Activated CD8-positive, alpha-beta T cell treated with anti-CD3 and anti-CD28 coated beads for 36 hours (primary cell): Measurements from ENCODE around the gene MGAT4C. TPM values are rescaled to one million over a fixed set of nuclear protein-coding genes. Genes with fewer than 3 reads are reported as not detected.

Experiments used
- ATAC-seq: fragments of 200-7000 bp; cut with Tn5 transposase; one replicate; pipeline ENCODE4 v1.10.0; 2021; ENCODE audit warnings: mild to moderate bottlenecking, moderate library complexity
- CTCF ChIA-PET: fragments of 350-600 bp; sonication (Branson Sonifier 250); formaldehyde crosslinking; loops from one replicate; lab custom pipeline; 2021; ENCODE audit warnings: antibody characterized with exemption; lab: Charles Lee
- POLR2A ChIA-PET: fragments of 350-600 bp; sonication (Branson Sonifier 250); formaldehyde crosslinking; loops from one replicate; lab custom pipeline; 2021; ENCODE audit warnings: antibody characterized with exemption; lab: Charles Lee
- DNase-seq: peaks from one replicate; pipeline ENCODE4 v3.0.0-alpha.2; 2020
- H3K27ac Mint-ChIP-seq: one replicate; pipeline ENCODE4 v1.8.0; 2021; ENCODE audit warnings: mild to moderate bottlenecking, mixed read lengths
- H3K27me3 Mint-ChIP-seq: one replicate; pipeline ENCODE4 v1.8.0; 2021; ENCODE audit warnings: mixed read lengths
- H3K36me3 Mint-ChIP-seq: one replicate; pipeline ENCODE4 v1.8.0; 2021; ENCODE audit warnings: low read depth, mixed read lengths
- H3K4me1 Mint-ChIP-seq: one replicate; pipeline ENCODE4 v1.8.0; 2021; ENCODE audit warnings: low read depth, mixed read lengths
- H3K4me3 Mint-ChIP-seq: one replicate; pipeline ENCODE4 v1.8.0; 2021; ENCODE audit warnings: mild to moderate bottlenecking, moderate library complexity, mixed read lengths
- H3K9me3 Mint-ChIP-seq: one replicate; pipeline ENCODE4 v1.8.0; 2021; ENCODE audit warnings: mixed read lengths
- CTCF ChIP-seq: fragments of 200-600 bp; IDR thresholded peaks from one replicate; pipeline ENCODE4 v1.8.0; 2022; ENCODE audit warnings: antibody characterized with exemption, mild to moderate bottlenecking
- intact Hi-C: fragments of 100-400 bp; cut with micrococcal nuclease; formaldehyde crosslinking; loops from one replicate; pipeline ENCODE4 v1.10.0; 2022
- total RNA-seq, 2 experiments: library from RNA; stranded (reverse); gene quantifications; one replicate each; pipeline ENCODE4 v1.2.3, GENCODE V29; 2021

Gene MGAT4C
- total RNA-seq, 2 experiments from 2014 or later: not detected

- no peak for DNase-seq
- intact Hi-C loops: no loop called here
- Mint-ChIP-seq H3K27ac (no peak overlapping the region), H3K9me3 (no peaks in the 10 kb centered on the region), H3K4me1 (no peaks in the 10 kb centered on the region), H3K4me3 (no peak overlapping the region), H3K27me3 (no peaks in the 10 kb centered on the region), H3K36me3 (no peaks in the 10 kb centered on the region)
- CTCF ChIA-PET: no interaction called here
- no peak for ATAC-seq
- POLR2A ChIA-PET: no interaction called here
- TF ChIP-seq CTCF: no peak
Measured at GRCh38 chr12:86057092-86057845, 198.9 kb downstream of the MGAT4C start.

- TF ChIP-seq CTCF: no peak
- ATAC-seq (no peak), DNase-seq (no peak)
- intact Hi-C loops: no loop called here
- ChIA-PET CTCF (no interaction called here), POLR2A (no interaction called here)
- no peak overlapping the region for H3K4me3 Mint-ChIP-seq
- no peaks in the 10 kb centered on the region for H3K36me3 Mint-ChIP-seq
- no peak overlapping the region for H3K27ac Mint-ChIP-seq
- H3K9me3 Mint-ChIP-seq: peaks cover 2% of the 10 kb centered on the region
- H3K27me3 Mint-ChIP-seq: no peaks in the 10 kb centered on the region
- no peaks in the 10 kb centered on the region for H3K4me1 Mint-ChIP-seq
Measured at GRCh38 chr12:86052921-86053320, 203.3 kb downstream of the MGAT4C start.

DNA sequence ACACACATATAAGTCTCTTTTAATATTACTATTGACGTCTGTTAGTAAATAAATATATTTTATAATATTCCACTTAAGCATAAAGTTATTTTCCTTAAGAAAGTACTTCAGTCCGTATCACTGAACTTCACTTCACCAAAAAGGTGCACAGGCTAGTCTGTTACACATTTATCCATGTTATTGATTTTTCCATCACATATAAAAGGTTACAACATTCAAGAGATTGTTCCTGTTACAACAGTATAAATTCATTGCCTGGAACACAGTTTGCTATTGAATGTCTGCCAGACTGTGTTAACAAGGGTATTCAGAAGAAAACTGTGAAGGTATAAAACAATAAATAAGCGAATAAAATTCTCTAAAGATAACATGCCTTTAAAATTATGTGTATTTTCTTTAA lies 206.2 kb downstream of the MGAT4C start:
- Mint-ChIP-seq H3K27me3 (no peaks in the 10 kb centered on the region), H3K4me3 (no peak overlapping the region), H3K4me1 (no peaks in the 10 kb centered on the region), H3K36me3 (no peaks in the 10 kb centered on the region), H3K27ac (no peak overlapping the region), H3K9me3 (peaks cover 2% of the 10 kb centered on the region)
- ChIA-PET POLR2A (no interaction called here), CTCF (no interaction called here)
- no peak for TF ChIP-seq CTCF
- DNase-seq: no peak
- intact Hi-C loops: no loop called here
- no peak for ATAC-seq

- no peak for TF ChIP-seq CTCF
- ChIA-PET POLR2A (no interaction called here), CTCF (no interaction called here)
- Mint-ChIP-seq H3K27me3 (no peaks in the 10 kb centered on the region), H3K36me3 (no peaks in the 10 kb centered on the region), H3K4me3 (no peak overlapping the region), H3K9me3 (peaks cover 13% of the 10 kb centered on the region), H3K27ac (no peak overlapping the region), H3K4me1 (no peaks in the 10 kb centered on the region)
- DNase-seq (no peak), ATAC-seq (no peak)
- intact Hi-C loops: no loop called here
Measured at GRCh38 chr12:86044396-86044795, 211.8 kb downstream of the MGAT4C start.

GRCh38 chr12:86042062-86042461 lies 214.1 kb downstream of the MGAT4C start:
- peaks cover 30% of the 10 kb centered on the region for H3K9me3 Mint-ChIP-seq
- intact Hi-C loops: no loop called here
- no peak overlapping the region for H3K27ac Mint-ChIP-seq
- no peak overlapping the region for H3K4me3 Mint-ChIP-seq
- H3K27me3 Mint-ChIP-seq: no peaks in the 10 kb centered on the region
- H3K4me1 Mint-ChIP-seq: no peaks in the 10 kb centered on the region
- ATAC-seq (no peak), DNase-seq (no peak)
- TF ChIP-seq CTCF: no peak
- H3K36me3 Mint-ChIP-seq: no peaks in the 10 kb centered on the region
- CTCF ChIA-PET: no interaction called here
- POLR2A ChIA-PET: no interaction called here
